A673 (cell line): ENCODE results near the gene PHKG1. TPM values are rescaled to one million over a fixed set of nuclear protein-coding genes. Genes with fewer than 3 reads are reported as not detected.
A peak's percentile ranks its signal among the peaks of the same experiment; 100 is the strongest.
"Not testable (repeated sequence)": the region's sequence is repeated elsewhere in the genome, so short reads cannot be mapped to it uniquely, and the experiment has no call there.

Experiments used
- BruUV-seq: library from RNA; stranded (reverse); fragments of 400-500 nt; replicated peaks from 2 replicates; lab custom pipeline; 2021; lab: Mats Ljungman, UMichigan
- CTCF ChIA-PET: fragments of 300-600 bp; sonication (Branson Sonifier 250); formaldehyde crosslinking; loops from one replicate; lab custom pipeline; 2022; ENCODE audit warnings: antibody characterized with exemption; lab: Charles Lee
- POLR2A ChIA-PET: fragments of 300-600 bp; sonication (Branson Sonifier 250); formaldehyde crosslinking; loops from one replicate; lab custom pipeline; 2022; ENCODE audit warnings: antibody characterized with exemption; ENCODE audit not compliant: low non-redundant PET; lab: Charles Lee
- DNase-seq: peaks from one replicate; pipeline ENCODE4 v3.0.0-alpha.2; 2015; ENCODE audit warnings: low spot score
- H3K27ac ChIP-seq: fragments of 200-600 bp; sonication (generic); 2 replicates; pipeline ENCODE4 v1.5.1; 2016; ENCODE audit warnings: mixed run types, low read depth, mild to moderate bottlenecking, mixed read lengths, antibody characterized with exemption, low read length; ENCODE audit not compliant: poor library complexity, severe bottlenecking
- H3K27me3 ChIP-seq: fragments of 200-600 bp; sonication (generic); replicated peaks from 2 replicates; pipeline ENCODE4 v1.6.1; 2017; ENCODE audit warnings: mixed run types, low read depth, mild to moderate bottlenecking, mixed read lengths, antibody characterized with exemption, low read length; ENCODE audit not compliant: insufficient read depth, poor library complexity
- H3K36me3 ChIP-seq: fragments of 200-600 bp; sonication (generic); 2 replicates; pipeline ENCODE4 v1.6.1; 2016; ENCODE audit warnings: mixed run types, mild to moderate bottlenecking, mixed read lengths, antibody characterized with exemption, low read length; ENCODE audit not compliant: insufficient read depth, poor library complexity, severe bottlenecking
- H3K4me1 ChIP-seq: fragments of 200-600 bp; sonication (generic); 2 replicates; pipeline ENCODE4 v1.6.1; 2017; ENCODE audit warnings: mixed run types, mild to moderate bottlenecking, mixed read lengths, antibody characterized with exemption, low read length; ENCODE audit not compliant: insufficient read depth, poor library complexity, severe bottlenecking
- H3K4me3 ChIP-seq: fragments of 200-600 bp; sonication (generic); 2 replicates; pipeline ENCODE4 v1.5.1; 2016; ENCODE audit warnings: low read depth, mixed run types, mild to moderate bottlenecking, mixed read lengths, low read length; ENCODE audit not compliant: poor library complexity, severe bottlenecking
- H3K9me3 ChIP-seq: fragments of 200-600 bp; sonication (generic); 2 replicates; pipeline ENCODE4 v1.6.1; 2016; ENCODE audit warnings: mixed run types, low read depth, mild to moderate bottlenecking, mixed read lengths, antibody characterized with exemption, low read length; ENCODE audit not compliant: poor library complexity, severe bottlenecking
- EZH2 ChIP-seq: fragments of 200-600 bp; sonication (generic); IDR thresholded peaks from 2 replicates; pipeline ENCODE4 v1.6.1; 2017; ENCODE audit warnings: borderline replicate concordance, low read depth, mild to moderate bottlenecking, mixed read lengths, antibody characterized with exemption, low read length; ENCODE audit not compliant: poor library complexity, severe bottlenecking
- intact Hi-C: fragments of 100-400 bp; cut with micrococcal nuclease; formaldehyde crosslinking; loops from one replicate; pipeline ENCODE4 v1.10.0; 2022; ENCODE audit not compliant: unreplicated experiment
- total RNA-seq: library from RNA; stranded (reverse); gene quantifications from 2 replicates; pipeline ENCODE4 v1.2.3, GENCODE V29; 2021
- TF ChIP-seq, protein P1 (sequence below): fragments of 300-800, 200-600 bp; sonication (generic); conservative IDR thresholded peaks from 2 replicates; pipeline ENCODE4 v1.5.1; 2017; ENCODE audit warnings: low read depth, mild to moderate bottlenecking, antibody characterized with exemption, low read length, moderate library complexity, mixed read lengths

PHKG1 gene
- total RNA-seq, 1 experiment from 2014 or later, result 2.0 TPM

DNA sequence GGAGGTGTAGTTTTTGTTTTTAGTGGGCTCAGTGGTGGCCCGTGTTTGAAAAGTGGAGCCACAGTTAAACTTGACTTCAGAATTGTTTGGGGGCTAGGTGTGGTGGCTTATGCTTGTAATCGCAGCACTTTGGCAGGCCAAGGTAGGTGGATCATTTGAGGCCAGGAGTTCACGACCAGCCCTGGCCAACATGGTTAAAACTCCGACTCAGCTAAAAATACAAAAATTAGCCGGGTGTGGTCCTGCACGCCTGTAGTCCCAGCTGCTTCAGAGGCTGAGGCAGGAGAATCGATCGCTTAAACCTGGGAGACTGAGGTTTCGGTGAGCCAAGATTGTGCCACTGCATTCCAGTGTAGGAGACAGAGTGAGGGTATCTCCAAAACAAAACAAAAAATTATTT, 39.4 kb downstream of the PHKG1 start:
- POLR2A ChIA-PET, result no interaction called here
- no peaks in the 10 kb centered on the region for H3K9me3 ChIP-seq
- H3K36me3 ChIP-seq, result peaks cover 59% of the 10 kb centered on the region
- no TSS peak for BruUV-seq
- H3K27me3 ChIP-seq, result no peaks in the 10 kb centered on the region
- peaks cover 35% of the 10 kb centered on the region for H3K4me1 ChIP-seq
- no peak for TF ChIP-seq EZH2
- TF ChIP-seq, protein P1, sequence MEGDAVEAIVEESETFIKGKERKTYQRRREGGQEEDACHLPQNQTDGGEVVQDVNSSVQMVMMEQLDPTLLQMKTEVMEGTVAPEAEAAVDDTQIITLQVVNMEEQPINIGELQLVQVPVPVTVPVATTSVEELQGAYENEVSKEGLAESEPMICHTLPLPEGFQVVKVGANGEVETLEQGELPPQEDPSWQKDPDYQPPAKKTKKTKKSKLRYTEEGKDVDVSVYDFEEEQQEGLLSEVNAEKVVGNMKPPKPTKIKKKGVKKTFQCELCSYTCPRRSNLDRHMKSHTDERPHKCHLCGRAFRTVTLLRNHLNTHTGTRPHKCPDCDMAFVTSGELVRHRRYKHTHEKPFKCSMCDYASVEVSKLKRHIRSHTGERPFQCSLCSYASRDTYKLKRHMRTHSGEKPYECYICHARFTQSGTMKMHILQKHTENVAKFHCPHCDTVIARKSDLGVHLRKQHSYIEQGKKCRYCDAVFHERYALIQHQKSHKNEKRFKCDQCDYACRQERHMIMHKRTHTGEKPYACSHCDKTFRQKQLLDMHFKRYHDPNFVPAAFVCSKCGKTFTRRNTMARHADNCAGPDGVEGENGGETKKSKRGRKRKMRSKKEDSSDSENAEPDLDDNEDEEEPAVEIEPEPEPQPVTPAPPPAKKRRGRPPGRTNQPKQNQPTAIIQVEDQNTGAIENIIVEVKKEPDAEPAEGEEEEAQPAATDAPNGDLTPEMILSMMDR, result no peak
- H3K27ac ChIP-seq, result peak overlapping the region; percentile 92
- intact Hi-C loops, result no loop called here
- CTCF ChIA-PET, result no interaction called here
- H3K4me3 ChIP-seq, result peak overlapping the region; percentile 90
- DNase-seq, result no peak

DNA sequence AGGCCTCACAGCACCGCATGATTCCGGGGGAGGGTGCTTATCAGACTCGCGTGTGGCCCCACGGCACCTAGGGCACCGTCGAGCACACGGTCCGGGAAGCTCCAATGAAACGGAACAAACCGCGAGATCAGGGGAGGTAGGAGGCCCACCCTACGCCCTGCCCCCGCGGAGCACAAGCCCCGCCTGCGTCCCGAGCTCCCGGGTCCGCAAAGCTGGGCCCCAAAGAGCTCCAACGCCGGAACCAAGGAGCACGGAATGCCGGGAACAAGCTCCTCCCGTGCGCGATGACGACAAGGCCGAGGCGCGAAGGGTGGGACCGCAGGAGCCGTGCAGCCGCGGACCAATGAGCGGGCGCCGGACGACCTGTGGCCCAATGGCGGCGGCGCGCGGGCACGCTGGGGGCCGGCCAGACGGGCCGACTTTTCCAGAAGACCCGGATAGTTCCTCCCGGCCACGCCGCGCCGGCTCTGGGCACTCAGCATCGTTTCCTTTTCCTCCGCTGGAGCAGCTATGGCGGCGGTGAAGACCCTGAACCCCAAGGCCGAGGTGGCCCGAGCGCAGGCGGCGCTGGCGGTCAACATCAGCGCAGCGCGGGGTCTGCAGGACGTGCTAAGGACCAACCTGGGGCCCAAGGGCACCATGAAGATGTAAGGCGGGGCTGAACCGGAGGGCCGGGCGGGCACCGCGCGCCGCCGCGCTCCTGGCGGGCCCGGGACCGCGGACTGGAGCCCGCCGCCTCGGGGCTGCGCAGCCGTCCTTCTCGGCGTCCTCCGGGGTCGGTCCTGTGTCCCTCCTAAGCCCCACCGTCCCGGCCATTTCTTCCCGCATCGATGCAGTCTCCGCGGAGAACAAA, 41.2 kb downstream of the PHKG1 start, which contains the start of the genes CCT6A and PSPH:
CCT6A (plus strand) TSS at position 427 of the 853 bp plus-strand sequence; CDS start at position 511, 84 bp downstream.
PSPH (minus strand) TSS at position 106 of the 853 bp plus-strand sequence. CDS start 30,232 bp downstream, outside the sequence.
- H3K36me3 ChIP-seq, result peaks cover 41% of the 10 kb centered on the region
- H3K27me3 ChIP-seq, result no peaks in the 10 kb centered on the region
- DNase-seq, result peak; percentile 99
- no peaks in the 10 kb centered on the region for H3K9me3 ChIP-seq
- peaks cover 35% of the 10 kb centered on the region for H3K4me1 ChIP-seq
- TF ChIP-seq EZH2, result no peak
- TF ChIP-seq, protein P1, result no peak
- intact Hi-C loops, result no loop called here
- POLR2A ChIA-PET, result interaction anchor here (0.5 to 1.0 kb wide), 5 partner anchors 17 to 440 kb away, joined by 3 to 5 read pairs (median 3); no protein-coding TSS in a partner anchor
- CTCF ChIA-PET, result interaction anchor here (0.7 to 1.1 kb wide), 2 partner anchors 11 to 410 kb away, joined by 3 read pairs; no protein-coding TSS in a partner anchor
- H3K4me3 ChIP-seq, result peak within 1 kb of the TSS; percentile 90
- BruUV-seq, result no TSS peak
- H3K27ac ChIP-seq, result peak within 1 kb of the TSS; percentile 92

DNA sequence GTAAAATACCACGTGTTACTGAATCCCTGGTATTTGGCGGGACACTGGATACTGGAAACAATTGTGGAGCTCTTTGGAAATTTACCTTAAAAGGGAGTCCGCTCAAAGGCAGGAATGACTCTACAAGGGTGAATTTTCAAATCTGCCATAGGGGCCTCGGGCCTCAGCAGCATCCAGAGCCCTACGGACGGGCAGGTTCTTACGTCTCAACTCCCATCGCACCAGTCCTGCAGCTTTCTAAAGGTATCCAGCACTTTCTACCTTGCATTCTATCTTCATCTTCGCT, 41.8 kb downstream of the PHKG1 start:
- no peak for DNase-seq
- Histone ChIP-seq H3K9me3 (no peaks in the 10 kb centered on the region), H3K4me1 (peaks cover 35% of the 10 kb centered on the region), H3K4me3 (peak overlapping the region; percentile 90), H3K36me3 (peaks cover 35% of the 10 kb centered on the region), H3K27me3 (no peaks in the 10 kb centered on the region), H3K27ac (peak overlapping the region; percentile 92)
- CTCF ChIA-PET, result interaction anchor here (0.7 to 1.1 kb wide), 2 partner anchors 10 to 410 kb away, joined by 3 read pairs; no protein-coding TSS in a partner anchor
- POLR2A ChIA-PET, result interaction anchor here (0.5 to 1.0 kb wide), 4 partner anchors 17 to 440 kb away, joined by 3 to 5 read pairs (median 3); no protein-coding TSS in a partner anchor
- TF ChIP-seq EZH2, result no peak
- TF ChIP-seq, protein P1, result no peak
- intact Hi-C loops, result no loop called here
- BruUV-seq, result TSS peak; percentile 87

DNA sequence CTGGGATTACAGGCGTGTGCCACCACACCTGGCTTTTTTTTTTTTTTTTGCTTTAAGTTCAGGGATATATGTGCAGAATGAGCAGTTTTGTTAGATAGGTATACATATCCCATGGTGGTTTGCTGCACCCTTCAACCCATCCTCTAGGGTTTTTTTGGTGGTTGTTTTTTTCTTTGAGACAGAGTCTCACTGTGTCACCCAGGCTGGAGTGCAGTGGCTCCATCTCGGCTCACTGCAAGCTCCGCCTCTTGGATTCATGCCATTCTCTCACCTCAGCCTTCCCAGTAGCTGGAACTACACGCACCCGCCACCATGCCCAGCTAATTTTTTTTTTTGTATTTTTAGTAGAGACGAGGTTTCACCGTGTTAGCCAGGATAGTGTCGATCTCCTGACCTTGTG, 44.0 kb downstream of the PHKG1 start:
- BruUV-seq, H3K9me3 ChIP-seq, intact Hi-C loops, H3K27ac ChIP-seq, CTCF ChIA-PET, H3K27me3 ChIP-seq, H3K4me3 ChIP-seq, POLR2A ChIA-PET: not testable (repeated sequence)
- DNase-seq, result peak; percentile 35
- Histone ChIP-seq H3K36me3 (peaks cover 17% of the 10 kb centered on the region), H3K4me1 (peaks cover 19% of the 10 kb centered on the region)
